Measurements from ENCODE around the gene CCDC27. TPM values are rescaled to one million over a fixed set of nuclear protein-coding genes. Genes with fewer than 3 reads are reported as not detected.

CCDC27 gene
- not detected in 2 replicates for total RNA-seq

DNA sequence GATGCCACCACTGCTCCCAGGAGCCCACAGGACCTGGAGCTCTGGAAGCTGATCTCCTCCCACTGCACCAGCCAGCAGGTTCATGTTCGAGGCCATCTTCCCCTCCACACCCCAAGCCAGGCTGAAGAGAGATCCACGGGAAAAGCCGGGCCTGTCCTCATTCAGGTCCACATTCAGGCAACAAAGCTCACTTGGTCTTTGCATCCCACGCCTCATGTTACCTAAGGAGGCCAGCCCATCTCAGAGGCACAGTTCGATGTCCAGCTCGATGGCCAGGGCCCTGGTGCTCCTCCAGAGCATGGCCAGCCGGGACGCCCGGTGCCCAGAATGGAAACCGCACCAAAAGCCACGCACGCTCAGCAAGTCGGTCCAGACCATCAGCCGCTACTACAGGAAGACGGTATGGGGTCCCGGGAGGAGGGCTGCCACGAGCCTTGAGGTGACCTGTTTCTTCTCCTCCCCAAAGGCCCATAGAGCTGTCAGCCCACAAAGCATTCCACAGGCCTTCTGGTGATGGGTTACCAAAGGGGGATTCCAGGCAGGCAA is at the start of gene CCDC27:
CCDC27 (plus strand) TSS at position 51 of the 546 bp plus-strand sequence; CDS start at position 83, 32 bp downstream.

DNA sequence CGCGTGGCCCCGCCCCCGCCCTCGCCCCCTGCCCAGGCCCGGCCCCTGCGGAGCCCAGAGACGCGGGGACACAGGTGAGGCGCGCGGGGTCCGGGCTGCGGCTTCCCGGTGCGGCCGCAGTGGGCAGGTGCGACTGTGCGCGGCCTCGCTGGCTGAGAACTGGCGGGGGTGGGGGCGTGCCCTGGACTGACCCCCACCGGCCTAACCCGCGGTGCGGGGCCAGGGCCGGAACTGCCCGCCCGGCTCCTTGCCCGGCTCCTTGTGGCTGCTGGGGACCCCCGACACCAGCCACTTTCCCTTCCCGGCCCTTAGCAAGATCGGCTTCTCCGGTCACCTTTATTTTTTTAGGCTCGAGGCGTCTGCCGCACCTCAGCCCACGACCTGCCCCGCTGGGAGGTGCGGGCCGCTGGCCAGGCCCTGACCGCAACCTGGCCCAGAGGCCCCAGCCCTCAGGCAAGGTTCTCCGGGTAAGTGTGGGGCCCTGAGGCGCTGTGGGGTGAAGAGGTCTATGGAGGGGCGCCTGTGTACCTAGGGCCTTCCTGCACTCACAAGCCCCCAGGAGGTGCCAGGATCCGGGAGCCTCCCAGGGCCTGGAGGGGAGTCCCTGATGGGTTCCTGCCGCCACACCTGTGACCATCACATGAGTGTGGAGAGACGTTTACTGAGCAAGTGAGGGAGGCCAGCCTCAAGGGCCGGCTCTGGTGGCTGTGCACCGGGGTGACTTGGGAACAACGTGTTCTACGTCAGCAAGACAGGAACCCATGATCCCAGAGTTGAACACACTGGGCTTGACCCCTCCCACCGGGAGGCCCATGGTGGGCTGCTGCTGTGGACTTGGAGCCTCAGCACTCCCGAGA is 20.7 kb downstream of the CCDC27 start, which contains the start of gene SMIM1:
SMIM1 (plus strand) TSS at position 35 of the 857 bp plus-strand sequence. CDS start 2,625 bp downstream, outside the sequence.

DNA sequence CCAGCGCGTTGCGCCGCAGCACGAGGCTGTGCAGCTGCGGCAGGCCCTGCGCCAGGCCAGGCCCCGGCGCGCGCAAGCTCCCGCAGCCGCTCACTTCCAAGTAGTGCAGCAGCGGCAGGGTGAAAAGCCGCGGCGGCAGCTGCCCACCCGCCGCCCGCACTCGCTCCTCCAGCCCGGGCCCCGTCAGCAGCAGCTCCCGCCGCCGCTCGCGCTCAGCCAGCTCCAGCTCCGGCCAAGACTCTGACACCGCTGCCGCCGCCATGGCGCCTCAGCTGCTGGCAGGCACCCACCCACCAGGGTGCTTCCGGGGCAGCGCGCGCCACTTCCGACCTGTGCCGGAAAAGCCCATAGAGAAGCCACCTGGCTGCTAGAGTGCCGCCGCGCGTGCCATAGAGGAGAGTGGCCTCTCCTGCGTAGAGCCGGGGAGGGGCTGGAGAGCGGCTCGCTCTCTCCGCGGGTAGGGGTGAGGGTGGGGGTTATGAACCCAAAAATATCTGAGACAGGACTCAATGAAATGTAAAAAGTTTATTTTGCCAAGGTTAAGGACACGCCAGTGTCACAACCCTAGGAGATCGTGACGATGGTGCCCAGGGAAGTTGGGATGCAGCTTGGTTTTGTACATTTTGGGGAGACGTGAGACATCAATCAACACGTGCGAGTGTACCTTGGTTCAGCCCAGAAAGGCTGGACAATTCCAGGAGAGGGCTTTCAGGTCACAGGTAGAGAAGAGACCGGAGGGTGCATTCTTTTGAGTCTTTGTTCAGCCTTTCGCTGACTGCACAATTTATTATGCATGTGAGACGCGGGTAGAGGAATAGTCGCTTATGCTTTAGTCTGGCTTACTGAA is 44.2 kb downstream of the CCDC27 start, which contains the start of gene LRRC47:
LRRC47 (minus strand) TSS at position 284 of the 847 bp plus-strand sequence; CDS start at position 262, 22 bp downstream.

Other genes starting within 250 kb of the CCDC27 start
- gene MEGF6, start 140.9 kb upstream of the CCDC27 start, total RNA-seq = 0.77 and 2.5 TPM in 2 replicates
- 23.8 and 24.7 TPM in 2 replicates for gene TPRG1L, start 127.4 kb upstream of the CCDC27 start, total RNA-seq
- gene WRAP73, start 102.3 kb upstream of the CCDC27 start, total RNA-seq = 19.9 and 20.1 TPM in 2 replicates
- gene TP73, start 99.9 kb upstream of the CCDC27 start, total RNA-seq = under 0.01 and 0.12 TPM in 2 replicates
- gene SMIM1, start 20.3 kb downstream of the CCDC27 start, total RNA-seq = 0.55 and 2.5 TPM in 2 replicates
- gene LRRC47, start 44.0 kb downstream of the CCDC27 start, total RNA-seq = 36.9 and 39.9 TPM in 2 replicates
- gene CEP104, start 104.8 kb downstream of the CCDC27 start, total RNA-seq = 21.2 and 29.6 TPM in 2 replicates
- 10.5 and 14.1 TPM in 2 replicates for gene DFFB, start 105.0 kb downstream of the CCDC27 start, total RNA-seq
- gene C1orf174, start 147.8 kb downstream of the CCDC27 start, total RNA-seq = 35.0 and 46.6 TPM in 2 replicates

Measured in uterine smooth muscle cell (primary cell).